ENCODE measurements around the gene PPM1H. TPM values are rescaled to one million over a fixed set of nuclear protein-coding genes. Genes with fewer than 3 reads are reported as not detected.
A peak's percentile ranks its signal among the peaks of the same experiment; 100 is the strongest.

The PPM1H gene
- polyA plus RNA-seq, 1 of the 3 experiments (the other 2 are of a cell fraction) = 0.13 TPM

GRCh38 chr12:62722971-62723680, 211.8 kb downstream of the PPM1H start (continued):
- TF ChIP-seq USF1 (IDR thresholded peaks at IDR 0.05; ENCODE audit: borderline replicate concordance, low read depth) = no peak

GRCh38 chr12:62720661-62721330, 214.2 kb downstream of the PPM1H start:
- Histone ChIP-seq H3K9me2 (no peaks in the 10 kb centered on the region), H3K27me3 (ENCODE audit: insufficient read depth) (no peaks in the 10 kb centered on the region), H3K9me3 (no peaks in the 10 kb centered on the region), H3K79me2 (ENCODE audit: insufficient read depth) (no peaks in the 10 kb centered on the region), H3K4me1 (ENCODE audit: control insufficient read depth in 1 of 2, insufficient read depth in 2 of 2, low read depth in 1 of 2, low read length in 1 of 2) (peaks cover 5 to 45% of the 10 kb centered on the region in 2 experiments), H4K20me1 (ENCODE audit: insufficient read depth) (no peaks in the 10 kb centered on the region), H3K36me3 (replicated peaks in 1 of 2; ENCODE audit: control insufficient read depth in 1 of 2, insufficient read depth in 2 of 2, low read length in 1 of 2) (no peaks in the 10 kb centered on the region), H3K27ac (ENCODE audit: low read depth in 2 of 2, low read length in 1 of 2) (peak overlapping the region; percentile 19 to 50; a peak in 2 of 4 replicates), H3K4me2 (peak overlapping the region; percentile 8; the same call in 1 of the 2 replicates), H3K4me3 (ENCODE audit: low read depth in 2 of 2, low read length in 1 of 2) (no peak overlapping the region), H3K9ac (no peak overlapping the region), H2AFZ (ENCODE audit: low read depth) (peak overlapping the region; percentile 69), H3F3A (replicated peaks; ENCODE audit: insufficient read depth) (peaks cover 20% of the 10 kb centered on the region)
- POLR2A ChIA-PET = no interaction called here
- DNase-seq = no peak
- CTCF ChIA-PET = no interaction called here
- TF ChIP-seq RXRA (IDR thresholded peaks at IDR 0.05; ENCODE audit: borderline replicate concordance, low read depth) (no peak), USF2 (IDR thresholded peaks at IDR 0.05; ENCODE audit: borderline replicate concordance, low read depth, low read length) (no peak), TAF1 (IDR thresholded peaks at IDR 0.05; ENCODE audit: borderline replicate concordance, low read depth, low read length) (no peak), REST (IDR thresholded peaks at IDR 0.05; ENCODE audit: low read depth, low read length) (no peak), MAX (IDR thresholded peaks at IDR 0.05; ENCODE audit: low read depth) (peak; percentile 29; the same call in 1 of the 2 replicates)
- 86% methylated on average over 8 of the region's 8 CpGs for WGBS (ENCODE audit: low lambda C conversion rate)
